Ishikawa (cell line): ENCODE results near the gene TOX2.

Experiments
- EGR1 ChIP-seq: IDR thresholded peaks from 2 replicates; pipeline ENCODE4 v1.6.1; 2012
- EP300 ChIP-seq: IDR thresholded peaks from 2 replicates; pipeline ENCODE4 v1.6.1; 2012; ENCODE audit warnings: borderline replicate concordance
- FOXM1 ChIP-seq: IDR thresholded peaks from 2 replicates; pipeline ENCODE4 v1.6.1; 2012; ENCODE audit warnings: low read depth, borderline replicate concordance
- NFIC ChIP-seq: IDR thresholded peaks from 2 replicates; pipeline ENCODE4 v1.6.1; 2012
- RAD21 ChIP-seq: IDR thresholded peaks from 2 replicates; pipeline ENCODE4 v1.6.1; 2012; ENCODE audit warnings: low read depth
- TAF1 ChIP-seq: IDR thresholded peaks from 2 replicates; pipeline ENCODE4 v1.6.1; 2012; ENCODE audit warnings: low read depth, mild to moderate bottlenecking
- TCF12 ChIP-seq: IDR thresholded peaks from 2 replicates; pipeline ENCODE4 v1.6.1; 2012; ENCODE audit warnings: low read depth
- YY1 ChIP-seq: IDR thresholded peaks from 2 replicates; pipeline ENCODE4 v1.6.1; 2012; ENCODE audit warnings: low read depth
- ZBTB7A ChIP-seq: IDR thresholded peaks from 2 replicates; pipeline ENCODE4 v1.6.1; 2012; ENCODE audit warnings: low read depth
- TF ChIP-seq, protein P1 (sequence below): IDR thresholded peaks from 2 replicates; pipeline ENCODE4 v1.6.1; 2012; ENCODE audit warnings: low read depth, mild to moderate bottlenecking
- TF ChIP-seq, protein P2 (sequence below): IDR thresholded peaks from 2 replicates; pipeline ENCODE4 v1.6.1; 2012

DNA sequence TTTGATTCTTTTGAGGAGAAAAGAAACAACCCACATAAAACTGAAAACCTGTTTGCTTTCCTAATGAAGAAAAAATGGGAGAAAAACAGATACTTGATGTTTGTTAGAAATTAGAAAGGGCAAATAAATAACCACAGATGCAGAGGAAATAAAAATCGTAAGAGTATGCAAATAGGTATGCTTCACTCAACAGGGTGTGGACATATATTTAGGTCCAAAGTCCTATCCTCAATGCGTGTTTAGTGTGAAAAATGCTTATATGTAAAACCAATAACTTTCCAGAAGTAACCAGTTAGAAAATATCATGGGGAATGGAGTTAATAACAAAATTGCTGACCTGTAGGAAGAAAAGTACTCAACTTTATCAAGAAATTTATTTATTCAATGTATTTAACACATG, 135.7 kb downstream of the TOX2 start:
- TF ChIP-seq, protein P1, sequence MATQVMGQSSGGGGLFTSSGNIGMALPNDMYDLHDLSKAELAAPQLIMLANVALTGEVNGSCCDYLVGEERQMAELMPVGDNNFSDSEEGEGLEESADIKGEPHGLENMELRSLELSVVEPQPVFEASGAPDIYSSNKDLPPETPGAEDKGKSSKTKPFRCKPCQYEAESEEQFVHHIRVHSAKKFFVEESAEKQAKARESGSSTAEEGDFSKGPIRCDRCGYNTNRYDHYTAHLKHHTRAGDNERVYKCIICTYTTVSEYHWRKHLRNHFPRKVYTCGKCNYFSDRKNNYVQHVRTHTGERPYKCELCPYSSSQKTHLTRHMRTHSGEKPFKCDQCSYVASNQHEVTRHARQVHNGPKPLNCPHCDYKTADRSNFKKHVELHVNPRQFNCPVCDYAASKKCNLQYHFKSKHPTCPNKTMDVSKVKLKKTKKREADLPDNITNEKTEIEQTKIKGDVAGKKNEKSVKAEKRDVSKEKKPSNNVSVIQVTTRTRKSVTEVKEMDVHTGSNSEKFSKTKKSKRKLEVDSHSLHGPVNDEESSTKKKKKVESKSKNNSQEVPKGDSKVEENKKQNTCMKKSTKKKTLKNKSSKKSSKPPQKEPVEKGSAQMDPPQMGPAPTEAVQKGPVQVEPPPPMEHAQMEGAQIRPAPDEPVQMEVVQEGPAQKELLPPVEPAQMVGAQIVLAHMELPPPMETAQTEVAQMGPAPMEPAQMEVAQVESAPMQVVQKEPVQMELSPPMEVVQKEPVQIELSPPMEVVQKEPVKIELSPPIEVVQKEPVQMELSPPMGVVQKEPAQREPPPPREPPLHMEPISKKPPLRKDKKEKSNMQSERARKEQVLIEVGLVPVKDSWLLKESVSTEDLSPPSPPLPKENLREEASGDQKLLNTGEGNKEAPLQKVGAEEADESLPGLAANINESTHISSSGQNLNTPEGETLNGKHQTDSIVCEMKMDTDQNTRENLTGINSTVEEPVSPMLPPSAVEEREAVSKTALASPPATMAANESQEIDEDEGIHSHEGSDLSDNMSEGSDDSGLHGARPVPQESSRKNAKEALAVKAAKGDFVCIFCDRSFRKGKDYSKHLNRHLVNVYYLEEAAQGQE: no peak
- TF ChIP-seq, protein P2, sequence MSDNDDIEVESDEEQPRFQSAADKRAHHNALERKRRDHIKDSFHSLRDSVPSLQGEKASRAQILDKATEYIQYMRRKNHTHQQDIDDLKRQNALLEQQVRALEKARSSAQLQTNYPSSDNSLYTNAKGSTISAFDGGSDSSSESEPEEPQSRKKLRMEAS: no peak
- no peak for TF ChIP-seq FOXM1
- TF ChIP-seq RAD21: no peak
- TF ChIP-seq NFIC: no peak
- TF ChIP-seq YY1: no peak
- no peak for TF ChIP-seq TAF1
- TF ChIP-seq EP300: no peak
- TF ChIP-seq ZBTB7A: no peak
- no peak for TF ChIP-seq TCF12
- TF ChIP-seq EGR1: no peak
